SKM-1 treated with dmso at 0.1 percent for 144 hours (cell line): ENCODE results near the gene MEF2C.

Source experiments
- DNase-seq: peaks from one replicate; lab custom pipeline; 2025; ENCODE audit not compliant: unreplicated experiment; lab: John Stamatoyannopoulos, UW

Gene MEF2C

GRCh38 chr5:88889189-88890069 lies 6.4 kb upstream of the MEF2C start:
- DNase-seq, result peak; percentile 57

GRCh38 chr5:88888848-88889188 lies 5.8 kb upstream of the MEF2C start:
- DNase-seq, result no peak

GRCh38 chr5:88888291-88888690 lies 5.3 kb upstream of the MEF2C start:
- no peak for DNase-seq

GRCh38 chr5:88887342-88887741 lies 4.4 kb upstream of the MEF2C start:
- DNase-seq, result no peak

- no peak for DNase-seq
Observed at GRCh38 chr5:88886746-88887341, 3.9 kb upstream of the MEF2C start.

- no peak for DNase-seq
Observed at GRCh38 chr5:88886252-88886651, 3.3 kb upstream of the MEF2C start.

GRCh38 chr5:88885002-88885401 lies 2.0 kb upstream of the MEF2C start:
- DNase-seq, result no peak

- no peak for DNase-seq
Observed at GRCh38 chr5:88884608-88884877, 1.6 kb upstream of the MEF2C start.

GRCh38 chr5:88883836-88884607 lies 1.0 kb upstream of the MEF2C start:
- DNase-seq, result peak; percentile 51

GRCh38 chr5:88882276-88883038 lies 527 bp downstream of the MEF2C start:
- no peak for DNase-seq

GRCh38 chr5:88881571-88881971 lies 1.4 kb downstream of the MEF2C start:
- no peak for DNase-seq

GRCh38 chr5:88880201-88880600 lies 2.8 kb downstream of the MEF2C start:
- no peak for DNase-seq

- no peak for DNase-seq
Observed at GRCh38 chr5:88879724-88880123, 3.3 kb downstream of the MEF2C start.

- DNase-seq, result no peak
Observed at GRCh38 chr5:88878976-88879375, 4.0 kb downstream of the MEF2C start.

GRCh38 chr5:88877826-88878225 lies 5.2 kb downstream of the MEF2C start:
- no peak for DNase-seq

- no peak for DNase-seq
Observed at GRCh38 chr5:88876714-88877113, 6.3 kb downstream of the MEF2C start.

- no peak for DNase-seq
Observed at GRCh38 chr5:88875341-88876234, 7.4 kb downstream of the MEF2C start.

- no peak for DNase-seq
Observed at GRCh38 chr5:88873447-88873846, 9.5 kb downstream of the MEF2C start.

GRCh38 chr5:88872971-88873370 lies 10.0 kb downstream of the MEF2C start:
- DNase-seq, result no peak

- no peak for DNase-seq
Observed at GRCh38 chr5:88870285-88870684, 12.7 kb downstream of the MEF2C start.
